GM19099 (cell line): ENCODE data around the gene CILP2.
A peak's percentile ranks its signal among the peaks of the same experiment; 100 is the strongest.

Source experiments
- POLR2A ChIP-seq: IDR thresholded peaks from 3 replicates; pipeline ENCODE4 v1.6.1; 2011; ENCODE audit warnings: low read depth; ENCODE audit not compliant: insufficient read length; ENCODE audit errors: extremely low read depth

Gene CILP2

GRCh38 chr19:19502281-19502680, 35.8 kb upstream of the CILP2 start:
- no peak for TF ChIP-seq POLR2A

DNA sequence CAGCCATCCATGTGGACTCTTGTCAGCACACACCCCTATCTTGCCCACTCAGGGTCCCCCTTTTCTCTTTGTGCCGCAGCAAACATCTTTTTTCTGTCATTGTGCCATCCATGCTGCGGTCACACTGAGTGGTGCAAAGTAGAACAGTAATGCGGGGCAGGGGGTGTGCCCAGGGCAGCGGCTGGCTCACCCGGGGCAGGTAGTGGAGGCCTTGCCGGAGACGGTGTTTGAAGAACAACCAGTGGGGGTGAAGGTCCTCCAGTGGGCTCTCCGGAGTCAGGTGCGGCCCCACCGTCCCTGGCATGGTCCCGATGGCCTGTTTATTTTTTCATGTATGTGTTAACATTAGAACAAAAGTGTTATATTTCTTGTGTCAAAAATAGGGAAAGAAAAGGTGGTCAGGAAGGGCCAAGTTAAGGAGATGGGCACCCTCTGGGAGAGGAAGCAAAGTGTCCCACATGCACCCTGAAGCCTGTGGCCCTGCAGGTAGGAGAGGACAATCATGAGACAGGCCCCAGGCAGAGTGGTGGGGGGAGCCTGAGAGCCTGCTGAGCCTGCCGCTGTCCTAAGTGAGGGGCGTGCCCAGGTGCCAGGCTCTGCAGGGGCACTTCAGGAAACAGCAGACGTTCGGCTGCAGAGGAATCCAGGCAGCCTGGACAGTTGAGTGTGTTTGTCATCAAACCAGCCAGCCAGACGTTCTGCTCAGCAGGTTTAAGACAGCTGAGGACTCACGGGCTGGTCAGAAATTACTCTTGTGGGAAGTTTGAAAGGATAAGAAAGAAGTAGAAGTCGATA, 35.1 kb upstream of the CILP2 start:
- TF ChIP-seq POLR2A, result no peak

DNA sequence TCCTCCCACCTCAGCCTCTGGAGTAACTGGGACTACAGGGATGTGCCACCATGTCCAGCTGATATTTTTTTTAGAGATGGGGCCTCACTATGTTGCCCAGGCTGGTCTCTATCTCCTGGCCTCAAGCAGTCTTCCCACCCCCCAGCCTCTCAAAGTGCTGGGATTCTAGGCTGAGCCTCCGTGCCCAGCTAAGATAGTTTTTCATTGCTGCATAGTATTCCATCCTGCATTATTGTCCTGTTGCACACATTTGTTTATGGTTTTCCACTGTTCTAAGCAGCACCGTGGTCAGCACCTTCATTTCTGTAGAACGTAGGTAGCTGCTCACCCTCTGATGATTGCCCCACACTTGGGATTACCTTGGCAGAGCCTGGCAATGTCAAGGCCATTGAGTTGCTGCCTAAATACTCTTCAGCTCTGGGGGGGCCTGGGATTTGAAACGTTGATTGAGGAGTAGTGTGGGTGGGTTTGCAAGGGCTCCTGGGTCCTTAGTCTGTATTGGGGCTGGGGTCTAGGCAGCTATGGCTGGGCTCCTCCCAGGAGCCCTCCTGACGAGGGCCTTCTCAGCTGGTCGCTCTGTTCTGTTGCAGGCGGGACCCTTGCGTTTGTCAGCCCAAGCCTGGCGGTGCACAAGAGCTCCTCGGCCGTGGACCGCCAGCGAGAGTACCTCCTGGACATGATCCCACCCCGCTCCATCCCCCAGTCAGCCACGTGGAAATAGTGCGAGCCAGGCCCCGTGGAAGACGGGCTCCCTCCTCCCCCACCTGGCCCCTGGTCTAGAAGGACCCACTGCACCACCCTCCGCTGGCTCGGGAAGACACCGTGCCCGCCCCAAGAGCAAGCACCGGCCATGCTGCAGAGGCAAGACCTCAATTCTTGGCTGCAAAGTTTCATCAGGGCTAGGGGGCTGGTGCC, 33.1 kb upstream of the CILP2 start:
- no peak for TF ChIP-seq POLR2A

- TF ChIP-seq POLR2A, result no peak
Measured at GRCh38 chr19:19505669-19506326, 32.3 kb upstream of the CILP2 start.

DNA sequence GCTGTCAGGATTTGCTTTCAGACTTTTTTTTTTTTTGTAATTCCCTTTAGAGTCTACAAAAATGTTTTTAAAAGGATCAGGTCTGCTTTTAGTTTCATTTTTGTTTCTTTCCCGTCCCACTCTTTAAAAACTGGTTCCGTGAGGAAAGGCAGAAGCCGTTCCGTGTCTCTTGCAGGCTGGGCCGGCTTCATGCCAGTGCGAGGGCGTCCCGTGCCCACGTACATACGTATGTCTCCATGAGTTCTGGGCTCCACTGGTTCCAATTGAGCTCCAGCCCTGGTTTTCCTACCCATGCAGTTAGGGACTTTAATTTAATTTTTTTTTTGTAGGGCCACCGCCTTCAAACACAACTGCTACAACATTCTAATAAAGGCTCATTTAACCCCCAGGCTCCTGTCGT, 31.5 kb upstream of the CILP2 start:
- no peak for TF ChIP-seq POLR2A

GRCh38 chr19:19507354-19507753, 30.7 kb upstream of the CILP2 start:
- no peak for TF ChIP-seq POLR2A

DNA sequence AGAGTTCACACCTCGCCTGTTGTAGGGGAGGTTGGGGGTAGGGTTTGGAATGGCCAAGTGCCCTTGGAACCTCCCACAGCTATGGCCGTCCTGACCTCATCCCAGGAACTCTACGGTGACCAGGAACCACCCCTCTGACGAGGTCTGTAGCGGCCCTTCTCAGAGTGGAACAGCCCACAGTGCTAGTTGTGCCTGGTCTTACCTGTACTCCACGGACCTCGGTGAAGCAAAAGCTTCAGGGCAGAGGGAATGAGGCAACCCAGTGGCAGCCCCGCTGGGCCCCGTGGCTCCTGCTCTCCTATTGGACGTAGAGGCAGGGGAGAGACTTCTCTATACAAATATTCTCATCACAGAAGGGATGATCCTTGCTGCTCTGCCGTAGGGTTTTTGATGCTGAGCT, 29.8 kb upstream of the CILP2 start:
- no peak for TF ChIP-seq POLR2A

DNA sequence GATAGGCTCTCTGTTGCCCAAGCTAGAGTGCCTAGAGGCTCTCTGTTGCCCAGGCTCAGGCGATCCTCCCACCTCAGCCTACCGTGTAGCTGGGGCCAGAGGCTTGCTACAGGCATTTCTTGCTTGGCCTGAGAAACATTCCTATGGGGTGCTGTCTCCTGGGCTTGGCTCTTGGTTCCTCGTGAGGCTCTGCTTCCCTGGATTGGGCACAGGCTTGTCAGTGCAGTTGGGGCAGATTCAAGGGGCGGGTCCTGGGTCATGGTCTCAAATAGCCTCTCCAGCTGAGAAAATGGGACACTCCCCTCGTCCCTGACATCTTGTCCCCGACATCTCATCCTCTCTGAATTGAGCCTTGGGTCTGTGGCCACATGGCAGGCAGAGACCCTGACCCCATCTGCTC, 27.6 kb upstream of the CILP2 start:
- TF ChIP-seq POLR2A, result no peak

DNA sequence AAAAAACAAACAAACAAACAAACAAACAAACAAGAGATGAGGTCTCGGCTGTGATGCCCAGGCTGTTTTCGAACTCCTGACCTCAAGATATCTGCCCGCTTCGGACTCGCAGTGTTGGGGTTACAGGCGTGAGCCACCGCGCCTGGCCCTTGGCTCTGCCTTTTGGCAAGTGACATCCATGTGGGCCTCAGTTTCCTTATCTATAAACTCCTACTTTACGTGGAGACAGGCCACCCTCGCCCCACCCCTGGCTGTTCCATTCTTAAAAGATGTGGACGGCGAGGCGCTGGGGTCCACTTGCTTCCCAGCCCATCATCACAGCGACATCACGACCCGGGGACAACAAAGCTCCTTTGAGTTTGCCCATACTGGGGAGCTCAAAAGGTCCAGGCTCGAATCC, 24.4 kb upstream of the CILP2 start:
- no peak for TF ChIP-seq POLR2A

GRCh38 chr19:19514215-19514657, 23.8 kb upstream of the CILP2 start:
- TF ChIP-seq POLR2A, result no peak

DNA sequence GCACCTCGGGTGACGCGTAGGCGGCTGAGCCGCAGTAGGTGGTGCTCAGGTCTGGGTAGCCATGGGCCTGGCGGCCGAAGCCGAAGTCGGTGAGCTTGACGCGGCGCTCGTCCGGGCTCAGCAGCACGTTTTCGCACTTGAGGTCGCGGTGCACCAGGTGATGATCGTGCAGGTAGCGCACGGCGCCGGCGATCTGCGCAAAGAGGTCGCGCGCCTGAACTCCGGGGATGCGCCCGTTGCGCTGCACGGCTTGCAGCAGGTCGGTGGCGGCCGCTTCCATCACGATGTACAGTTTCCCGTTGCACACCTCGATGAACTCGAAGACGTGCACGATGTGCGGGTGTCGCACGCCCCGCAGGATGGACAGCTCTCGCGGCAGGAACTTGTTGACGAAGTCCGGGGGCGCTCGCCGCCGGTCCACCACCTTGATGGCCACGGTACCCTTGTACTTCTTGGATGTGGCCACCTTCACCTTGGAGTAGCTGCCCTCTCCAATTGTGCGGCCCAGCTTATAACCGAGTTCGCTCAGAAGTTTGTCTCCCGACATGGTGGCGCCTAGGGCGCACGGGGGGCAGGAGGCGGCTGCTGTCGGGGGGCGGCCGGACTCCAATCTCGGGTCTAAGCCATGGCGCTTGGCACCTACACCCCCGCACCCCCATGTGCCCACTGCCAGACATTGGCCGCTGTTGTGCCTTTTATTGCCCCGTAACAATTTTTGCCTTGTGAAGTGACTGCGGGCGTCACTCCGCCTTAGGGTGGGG, 23.0 kb upstream of the CILP2 start, which contains the start of gene TSSK6:
TSSK6 (minus strand) TSS at position 668 of the 761 bp plus-strand sequence; CDS start at position 547, 121 bp downstream.
- TF ChIP-seq POLR2A, result no peak

GRCh38 chr19:19515642-19516519, 22.2 kb upstream of the CILP2 start, which contains the start of gene NDUFA13:
Gene NDUFA13, plus strand, starts transcription at chr19:19516225. Its CDS starts 14 bp downstream, at chr19:19516239.
- TF ChIP-seq POLR2A, result peak; percentile 92

DNA sequence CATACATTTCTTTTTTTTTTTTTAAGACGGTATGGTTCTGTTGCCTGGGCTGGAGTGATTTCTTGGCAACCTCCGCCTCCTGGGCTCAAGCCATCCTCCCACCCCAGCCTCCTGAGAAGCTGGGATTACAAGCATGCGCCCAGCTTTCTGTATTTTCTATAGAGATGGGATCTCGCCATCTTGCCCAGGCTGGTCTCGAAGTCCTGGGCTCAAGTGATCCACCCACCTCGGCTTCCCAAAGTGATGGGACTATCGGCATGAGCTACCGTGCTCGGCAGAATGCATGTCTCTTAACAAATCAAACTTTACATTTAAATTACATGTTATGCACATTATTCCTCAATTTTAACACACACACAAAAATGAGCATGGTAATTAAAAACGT, 20.8 kb upstream of the CILP2 start:
- TF ChIP-seq POLR2A, result no peak
